ENCODE measurements around the gene XXYLT1. TPM values are rescaled to one million over a fixed set of nuclear protein-coding genes. Genes with fewer than 3 reads are reported as not detected.
"Not testable (repeated sequence)": the region's sequence is repeated elsewhere in the genome, so short reads cannot be mapped to it uniquely, and the experiment has no call there.

The XXYLT1 gene
- total RNA-seq, 1 donor from 2014 or later: 16.4 TPM

DNA sequence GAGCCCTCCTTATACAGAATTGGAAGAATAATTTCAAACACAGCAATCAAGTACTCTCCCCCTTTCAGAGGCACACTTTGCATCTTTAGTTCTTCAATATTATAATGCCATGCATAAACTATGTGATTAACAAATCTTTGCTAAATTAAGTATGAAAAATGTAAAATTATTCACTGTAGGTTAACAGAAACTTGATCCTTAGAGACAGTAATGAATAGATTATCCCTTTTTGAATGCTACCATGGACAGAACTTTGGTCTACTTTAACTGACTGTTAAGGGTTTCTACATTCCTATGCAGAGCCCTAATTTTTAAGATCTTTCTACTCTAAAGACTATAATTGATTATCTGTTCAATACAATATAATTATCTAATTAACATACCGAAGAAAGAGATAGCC lies 25.7 kb upstream of the XXYLT1 start:
- H3K36me3 ChIP-seq: no peaks in the 10 kb centered on the region
- H3K4me3 ChIP-seq: no peak overlapping the region
- H3K27me3 Mint-ChIP-seq (ENCODE audit: insufficient read depth, low read depth): no peaks in the 10 kb centered on the region
- no peak for TF ChIP-seq CTCF (IDR thresholded peaks at IDR 0.05)
- TF ChIP-seq EZH2phosphoT487 (IDR thresholded peaks at IDR 0.05): no peak
- TF ChIP-seq EZH2 (IDR thresholded peaks at IDR 0.05): no peak
- no peaks in the 10 kb centered on the region for H3F3A ChIP-seq (ENCODE audit: low read depth)
- DNase-seq (ENCODE audit: low spot score): no peak
- no peaks in the 10 kb centered on the region for H3K4me1 ChIP-seq
- no peaks in the 10 kb centered on the region for H3K4me1 Mint-ChIP-seq
- H3K4me3 Mint-ChIP-seq: no peak overlapping the region
- no peaks in the 10 kb centered on the region for H3K79me2 ChIP-seq (ENCODE audit: low read depth)
- H3K27me3 ChIP-seq: no peaks in the 10 kb centered on the region
- no peaks in the 10 kb centered on the region for H3K9me3 Mint-ChIP-seq
- peaks cover 15% of the 10 kb centered on the region for H3K36me3 Mint-ChIP-seq
- no peak overlapping the region for H3K9ac ChIP-seq
- no peak overlapping the region for H3K27ac Mint-ChIP-seq
- H3K27ac ChIP-seq: no peak overlapping the region
- H3K4me2 ChIP-seq: no peak overlapping the region
- no peaks in the 10 kb centered on the region for H3K9me3 ChIP-seq (ENCODE audit: low read depth)
- no peaks in the 10 kb centered on the region for H4K20me1 ChIP-seq (ENCODE audit: low read depth)
- H2AFZ ChIP-seq (replicated peaks): no peak overlapping the region

GRCh38 chr3:195291121-195291520 lies 20.2 kb upstream of the XXYLT1 start:
- Histone ChIP-seq H3K4me1 (no peaks in the 10 kb centered on the region), H3K4me2 (no peak overlapping the region), H3K27me3 (no peaks in the 10 kb centered on the region), H4K20me1 (ENCODE audit: low read depth) (no peaks in the 10 kb centered on the region), H3K9ac (no peak overlapping the region), H3K4me3 (no peak overlapping the region), H3K9me3 (ENCODE audit: low read depth) (no peaks in the 10 kb centered on the region), H2AFZ (replicated peaks) (no peak overlapping the region), H3K27ac (no peak overlapping the region), H3K79me2 (ENCODE audit: low read depth) (no peaks in the 10 kb centered on the region), H3K36me3 (peaks cover 4% of the 10 kb centered on the region), H3F3A (ENCODE audit: low read depth) (no peaks in the 10 kb centered on the region)
- H3K4me1 Mint-ChIP-seq: no peaks in the 10 kb centered on the region
- H3K9me3 Mint-ChIP-seq: no peaks in the 10 kb centered on the region
- no peak overlapping the region for H3K4me3 Mint-ChIP-seq
- DNase-seq (ENCODE audit: low spot score): no peak
- no peaks in the 10 kb centered on the region for H3K27me3 Mint-ChIP-seq (ENCODE audit: insufficient read depth, low read depth)
- H3K27ac Mint-ChIP-seq: no peak overlapping the region
- peaks cover 10% of the 10 kb centered on the region for H3K36me3 Mint-ChIP-seq
- no peak for TF ChIP-seq EZH2phosphoT487 (IDR thresholded peaks at IDR 0.05)
- TF ChIP-seq EZH2 (IDR thresholded peaks at IDR 0.05): no peak
- TF ChIP-seq CTCF (IDR thresholded peaks at IDR 0.05): no peak

DNA sequence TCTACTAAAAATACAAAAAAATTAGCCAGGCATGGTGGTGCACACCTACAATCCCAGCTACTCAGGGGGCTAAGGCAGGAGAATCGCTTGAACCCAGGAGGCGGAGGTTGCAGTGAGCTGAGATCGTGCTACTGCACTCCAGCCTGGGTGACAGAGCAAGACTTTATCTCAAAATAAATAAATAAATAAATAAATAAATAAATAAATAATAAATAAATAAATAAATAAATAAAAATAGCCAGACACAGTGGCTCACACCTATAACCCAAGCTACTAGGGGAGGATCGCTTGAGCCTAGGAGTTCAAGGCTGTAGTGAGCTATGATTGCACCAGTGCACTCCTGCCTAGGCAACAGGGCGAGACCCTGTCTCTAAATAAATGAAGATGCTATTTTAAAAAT lies 19.7 kb upstream of the XXYLT1 start:
- not testable (repeated sequence) for H3K4me1 Mint-ChIP-seq; H3K27ac Mint-ChIP-seq; H3K4me3 ChIP-seq; H3K9ac ChIP-seq; DNase-seq (ENCODE audit: low spot score); H3K27ac ChIP-seq; H3K4me2 ChIP-seq; H3K36me3 ChIP-seq; H3K27me3 ChIP-seq; H3K27me3 Mint-ChIP-seq (ENCODE audit: insufficient read depth, low read depth); H4K20me1 ChIP-seq (ENCODE audit: low read depth); H3F3A ChIP-seq (ENCODE audit: low read depth); H3K9me3 ChIP-seq (ENCODE audit: low read depth); H3K4me1 ChIP-seq; H3K4me3 Mint-ChIP-seq; H2AFZ ChIP-seq (replicated peaks); H3K79me2 ChIP-seq (ENCODE audit: low read depth); H3K9me3 Mint-ChIP-seq
- H3K36me3 Mint-ChIP-seq: peaks cover 10% of the 10 kb centered on the region

- Histone ChIP-seq H3K36me3 (peaks cover 9% of the 10 kb centered on the region), H3K4me2 (no peak overlapping the region), H3K9ac (no peak overlapping the region), H3K27ac (no peak overlapping the region), H3K9me3 (ENCODE audit: low read depth) (no peaks in the 10 kb centered on the region), H3K79me2 (ENCODE audit: low read depth) (no peaks in the 10 kb centered on the region), H3K4me1 (no peaks in the 10 kb centered on the region), H3K27me3 (no peaks in the 10 kb centered on the region), H3K4me3 (no peak overlapping the region), H2AFZ (replicated peaks) (no peak overlapping the region), H4K20me1 (ENCODE audit: low read depth) (no peaks in the 10 kb centered on the region), H3F3A (ENCODE audit: low read depth) (no peaks in the 10 kb centered on the region)
- no peaks in the 10 kb centered on the region for H3K4me1 Mint-ChIP-seq
- TF ChIP-seq CTCF (IDR thresholded peaks at IDR 0.05) (no peak), EZH2 (IDR thresholded peaks at IDR 0.05) (no peak), EZH2phosphoT487 (IDR thresholded peaks at IDR 0.05) (no peak)
- no peak for DNase-seq (ENCODE audit: low spot score)
- H3K9me3 Mint-ChIP-seq: no peaks in the 10 kb centered on the region
- H3K27ac Mint-ChIP-seq: no peak overlapping the region
- H3K4me3 Mint-ChIP-seq: no peak overlapping the region
- H3K36me3 Mint-ChIP-seq: peaks cover 10% of the 10 kb centered on the region
- H3K27me3 Mint-ChIP-seq (ENCODE audit: insufficient read depth, low read depth): no peaks in the 10 kb centered on the region
Measured at GRCh38 chr3:195286115-195286872, 15.3 kb upstream of the XXYLT1 start.
